ENCODE data around the gene HIBADH. TPM values are rescaled to one million over a fixed set of nuclear protein-coding genes. Genes with fewer than 3 reads are reported as not detected.

Gene HIBADH
- total RNA-seq, 1 experiment from 2014 or later: 23.2 TPM

DNA sequence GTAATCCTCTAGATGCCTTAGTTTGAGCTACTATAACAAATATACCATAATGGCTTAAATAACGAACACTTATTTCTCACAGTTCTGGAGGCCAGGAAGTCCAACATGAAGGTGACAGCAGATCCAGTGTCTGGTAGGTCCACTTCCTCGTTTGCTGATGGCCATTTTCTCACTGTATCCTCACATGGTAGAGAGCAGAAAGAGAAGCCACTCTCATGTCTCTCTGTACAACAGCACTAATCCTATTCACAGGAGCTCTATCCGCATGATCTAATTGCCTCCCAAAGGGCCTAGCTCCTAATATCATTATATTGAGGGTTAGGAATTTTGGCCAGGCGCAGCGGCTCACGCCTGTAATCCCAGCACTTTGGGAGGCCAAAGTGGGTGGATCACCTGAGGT, 10.2 kb downstream of the HIBADH start:
- Histone ChIP-seq H4K91ac (ENCODE audit: insufficient read length, low read depth, low read length) (no peak overlapping the region), H3K56ac (ENCODE audit: insufficient read length, low read depth, low read length) (no peak overlapping the region), H2AK5ac (ENCODE audit: insufficient read length, low read length) (no peak overlapping the region), H2BK12ac (ENCODE audit: insufficient read length, low read depth, low read length) (no peak overlapping the region), H2AFZ (ENCODE audit: low read length) (no peak overlapping the region), H3K9me3 (ENCODE audit: control insufficient read depth, low read depth, low read length) (no peaks in the 10 kb centered on the region), H4K8ac (replicated peaks; ENCODE audit: insufficient read length, low read depth, low read length) (no peak overlapping the region), H4K20me1 (ENCODE audit: control insufficient read depth, insufficient read depth, insufficient read length) (no peaks in the 10 kb centered on the region), H4K5ac (ENCODE audit: insufficient read length, low read depth, low read length) (no peak overlapping the region), H3K18ac (ENCODE audit: insufficient read length, low read depth, low read length) (no peak overlapping the region), H2BK20ac (ENCODE audit: low read depth, low read length, poor library complexity, severe bottlenecking) (no peak overlapping the region), H3K27me3 (ENCODE audit: insufficient read depth, low read length) (no peaks in the 10 kb centered on the region), H3K79me1 (ENCODE audit: insufficient read depth, low read depth, low read length, poor library complexity, severe bottlenecking) (no peaks in the 10 kb centered on the region), H3K4me1 (ENCODE audit: insufficient read depth, low read length) (no peaks in the 10 kb centered on the region), H3K4me2 (ENCODE audit: insufficient read depth, insufficient read length, low read length) (no peak overlapping the region), H3K79me2 (ENCODE audit: insufficient read depth, low read length) (no peaks in the 10 kb centered on the region), H3K23ac (ENCODE audit: insufficient read length, low read depth, low read length) (no peak overlapping the region), H2BK15ac (ENCODE audit: low read depth, low read length) (no peak overlapping the region), H3K14ac (ENCODE audit: insufficient read depth, low read length) (no peak overlapping the region), H3K27ac (ENCODE audit: insufficient read length, low read depth, low read length) (no peak overlapping the region), H3K23me2 (ENCODE audit: insufficient read length, low read depth, low read length, poor library complexity, severe bottlenecking) (no peaks in the 10 kb centered on the region), H3K9ac (ENCODE audit: extremely low read depth, insufficient read length, low read length) (no peak overlapping the region), H2BK5ac (ENCODE audit: insufficient read length, low read length) (no peak overlapping the region), H2BK120ac (ENCODE audit: low read depth, low read length, poor library complexity, severe bottlenecking) (no peak overlapping the region), H3K4ac (ENCODE audit: low read depth, low read length) (no peak overlapping the region), H3T11ph (ENCODE audit: low read length) (no peak overlapping the region)
- no CpG with 5 or more reads among the region's 6 CpGs for WGBS (ENCODE audit: extremely low coverage, insufficient read length, low lambda C conversion rate)
- TF ChIP-seq, protein P1, sequence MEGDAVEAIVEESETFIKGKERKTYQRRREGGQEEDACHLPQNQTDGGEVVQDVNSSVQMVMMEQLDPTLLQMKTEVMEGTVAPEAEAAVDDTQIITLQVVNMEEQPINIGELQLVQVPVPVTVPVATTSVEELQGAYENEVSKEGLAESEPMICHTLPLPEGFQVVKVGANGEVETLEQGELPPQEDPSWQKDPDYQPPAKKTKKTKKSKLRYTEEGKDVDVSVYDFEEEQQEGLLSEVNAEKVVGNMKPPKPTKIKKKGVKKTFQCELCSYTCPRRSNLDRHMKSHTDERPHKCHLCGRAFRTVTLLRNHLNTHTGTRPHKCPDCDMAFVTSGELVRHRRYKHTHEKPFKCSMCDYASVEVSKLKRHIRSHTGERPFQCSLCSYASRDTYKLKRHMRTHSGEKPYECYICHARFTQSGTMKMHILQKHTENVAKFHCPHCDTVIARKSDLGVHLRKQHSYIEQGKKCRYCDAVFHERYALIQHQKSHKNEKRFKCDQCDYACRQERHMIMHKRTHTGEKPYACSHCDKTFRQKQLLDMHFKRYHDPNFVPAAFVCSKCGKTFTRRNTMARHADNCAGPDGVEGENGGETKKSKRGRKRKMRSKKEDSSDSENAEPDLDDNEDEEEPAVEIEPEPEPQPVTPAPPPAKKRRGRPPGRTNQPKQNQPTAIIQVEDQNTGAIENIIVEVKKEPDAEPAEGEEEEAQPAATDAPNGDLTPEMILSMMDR (conservative IDR thresholded peaks at IDR 0.05): no peak
- H3K4me3 Mint-ChIP-seq: no peak overlapping the region
- H3K27ac Mint-ChIP-seq: no peak overlapping the region
- H3K36me3 Mint-ChIP-seq (ENCODE audit: insufficient read depth in 1 of 3, low read depth in 3 of 3): peaks cover 0 to 29% (median 4%) of the 10 kb centered on the region in 3 experiments; a peak in 5 of 7 replicates
- H3K9me3 Mint-ChIP-seq: no peaks in the 10 kb centered on the region
- H3K27me3 Mint-ChIP-seq (ENCODE audit: low read depth): no peaks in the 10 kb centered on the region
- H3K4me1 Mint-ChIP-seq: peaks cover 0 to 5% of the 10 kb centered on the region in 2 experiments; a peak in 2 of 4 replicates
- DNase-seq: no peak

Data from H9 (cell line).